ENCODE results near the gene COA6.

GRCh38 chr1:234345237-234345636 lies 28.0 kb upstream of the COA6 start:
- TF ChIP-seq CTCF (IDR thresholded peaks at IDR 0.05; ENCODE audit: extremely low read depth in 1 of 2, insufficient read depth in 1 of 2, low read depth in 1 of 2, low read length in 2 of 2): no peak
- TF ChIP-seq JUN (IDR thresholded peaks at IDR 0.05; ENCODE audit: borderline replicate concordance, insufficient read depth, insufficient read length, low read depth): no peak
- TF ChIP-seq POLR2AphosphoS5 (IDR thresholded peaks at IDR 0.05; ENCODE audit: insufficient read depth, low read depth, low read length): no peak
- TF ChIP-seq EZH2 (IDR thresholded peaks at IDR 0.05; ENCODE audit: borderline replicate concordance, low read depth, low read length, severe bottlenecking): no peak
- TF ChIP-seq MYC (IDR thresholded peaks at IDR 0.05; ENCODE audit: low read depth, low read length): no peak
- no peak for TF ChIP-seq MAX (IDR thresholded peaks at IDR 0.05; ENCODE audit: insufficient read depth, insufficient read length)
- no peak for TF ChIP-seq POLR2A (IDR thresholded peaks at IDR 0.05; ENCODE audit: low read depth, low read length)
- no peak for TF ChIP-seq GATA2 (IDR thresholded peaks at IDR 0.05; ENCODE audit: insufficient read depth, insufficient read length, low read depth, low read length)
